Vagina (tissue), 2 donors: ENCODE results near the gene TBC1D32.

Experiments
- CTCF ChIP-seq, 3 experiments: fragments of 450-650 bp in 2 of 3; fragments of 200-600 bp in 1 of 3; sonication (generic) in 1 of 3; IDR thresholded peaks; one replicate each; pipeline ENCODE4 v1.5.1; 2017 to 2019; ENCODE audit warnings: antibody characterized with exemption in 3 of 3, mild to moderate bottlenecking in 2 of 3, moderate library complexity in 2 of 3
- POLR2A ChIP-seq, 2 donors: fragments of 450-650 bp; IDR thresholded peaks; one replicate each; pipeline ENCODE4 v1.6.1; 2017; ENCODE audit warnings: antibody characterized with exemption in 2 of 2, mild to moderate bottlenecking in 2 of 2, moderate library complexity in 2 of 2
- POLR2AphosphoS5 ChIP-seq, 2 donors: sonication (generic); formaldehyde crosslinking; IDR thresholded peaks; one replicate each; pipeline ENCODE4 v1.9.0; 2017; ENCODE audit warnings: antibody characterized with exemption in 2 of 2, mild to moderate bottlenecking in 2 of 2, low read depth in 1 of 2; ENCODE audit not compliant: insufficient read depth in 1 of 2

GRCh38 chr6:121305957-121306607 lies 28.2 kb downstream of the TBC1D32 start:
- TF ChIP-seq CTCF (IDR thresholded peaks at IDR 0.05) (no peak), POLR2AphosphoS5 (IDR thresholded peaks at IDR 0.05; ENCODE audit: insufficient read depth in 1 of 2, low read depth in 1 of 2) (no peak), POLR2A (IDR thresholded peaks at IDR 0.05) (no peak)
